Measurements from ENCODE around the gene PUS10. TPM values are rescaled to one million over a fixed set of nuclear protein-coding genes. Genes with fewer than 3 reads are reported as not detected.
"Not testable (repeated sequence)": the region's sequence is repeated elsewhere in the genome, so short reads cannot be mapped to it uniquely, and the experiment has no call there.

The PUS10 gene
- total and polyA plus RNA-seq, 2 experiments from 2014 or later, result 6.7 to 7.1 TPM

DNA sequence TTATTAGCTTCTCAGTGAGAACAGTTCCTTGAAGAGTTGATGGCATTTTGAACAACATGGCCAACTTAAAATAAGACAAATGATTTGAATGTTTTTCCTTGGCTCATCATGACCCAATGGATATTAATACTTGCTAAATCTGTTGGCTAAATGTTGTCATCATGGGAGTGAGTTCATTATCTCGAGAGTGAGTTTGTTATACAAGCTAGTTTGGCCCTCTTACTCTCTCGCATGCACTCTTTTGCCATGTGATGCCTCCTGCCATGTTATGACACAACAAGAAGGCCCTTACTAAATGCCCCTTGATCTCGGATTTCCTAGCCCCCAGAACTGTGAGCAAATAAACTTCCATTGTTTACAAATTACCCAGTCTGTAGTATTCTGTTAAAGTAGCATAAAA, 24.8 kb upstream of the PUS10 start:
- H3K4me3 ChIP-seq, result no peak overlapping the region
- H3K79me2 ChIP-seq (ENCODE audit: insufficient read depth), result peaks cover 6% of the 10 kb centered on the region; the same call in 1 of the 2 replicates
- no peak overlapping the region for H3K4me2 ChIP-seq (ENCODE audit: unreplicated experiment)
- H3K27ac ChIP-seq, result no peak overlapping the region
- H3K9me2 ChIP-seq (ENCODE audit: insufficient read depth), result 0 out of 2 replicates have a peak, but pooled peaks cover 3% of the 10 kb centered on the region
- no peak overlapping the region for H3K9ac ChIP-seq
- H3K4me1 ChIP-seq (ENCODE audit: insufficient read depth), result no peaks in the 10 kb centered on the region
- H3K9me3 ChIP-seq (ENCODE audit: low read depth), result no peaks in the 10 kb centered on the region
- no peaks in the 10 kb centered on the region for H4K20me1 ChIP-seq (ENCODE audit: insufficient read depth)
- in situ Hi-C loops (cut with MboI), result no loop called here
- H3K27me3 ChIP-seq (replicated peaks; ENCODE audit: insufficient read depth), result no peaks in the 10 kb centered on the region
- 38 to 49% methylated on average over 3 of the region's 3 CpGs for WGBS, 2 experiments (ENCODE audit: low coverage in 1 of 2, low lambda C conversion rate in 2 of 2, missing lambda C conversion rate in 2 of 2)
- TF ChIP-seq EZH2phosphoT487 (IDR thresholded peaks at IDR 0.05; ENCODE audit: insufficient read depth, low read depth), result no peak
- no peak for TF ChIP-seq EZH2 (IDR thresholded peaks at IDR 0.05; ENCODE audit: insufficient read depth, poor library complexity, severe bottlenecking)
- DNase-seq, result no peak
- no peak overlapping the region for H2AFZ ChIP-seq
- H3F3A ChIP-seq (ENCODE audit: insufficient read depth), result 0 out of 2 replicates have a peak, but pooled peaks cover 8% of the 10 kb centered on the region
- peaks cover 23% of the 10 kb centered on the region for H3K36me3 ChIP-seq (ENCODE audit: low read depth)

- H3K9me2 ChIP-seq (ENCODE audit: insufficient read depth); H3K9ac ChIP-seq; H3K27ac ChIP-seq; H3K4me2 ChIP-seq (ENCODE audit: unreplicated experiment); H3K79me2 ChIP-seq (ENCODE audit: insufficient read depth); H3K9me3 ChIP-seq (ENCODE audit: low read depth); H3K27me3 ChIP-seq (replicated peaks; ENCODE audit: insufficient read depth); H2AFZ ChIP-seq; H3K4me1 ChIP-seq (ENCODE audit: insufficient read depth); H3F3A ChIP-seq (ENCODE audit: insufficient read depth); H4K20me1 ChIP-seq (ENCODE audit: insufficient read depth); H3K4me3 ChIP-seq; in situ Hi-C loops (cut with MboI); DNase-seq: not testable (repeated sequence)
- 93 to 100% methylated on average over 2 of the region's 2 CpGs for WGBS, 2 experiments (ENCODE audit: low coverage in 1 of 2, low lambda C conversion rate in 2 of 2, missing lambda C conversion rate in 2 of 2)
- H3K36me3 ChIP-seq (ENCODE audit: low read depth), result peaks cover 30% of the 10 kb centered on the region
Observed at GRCh38 chr2:61036643-61037042, 18.6 kb upstream of the PUS10 start.

DNA sequence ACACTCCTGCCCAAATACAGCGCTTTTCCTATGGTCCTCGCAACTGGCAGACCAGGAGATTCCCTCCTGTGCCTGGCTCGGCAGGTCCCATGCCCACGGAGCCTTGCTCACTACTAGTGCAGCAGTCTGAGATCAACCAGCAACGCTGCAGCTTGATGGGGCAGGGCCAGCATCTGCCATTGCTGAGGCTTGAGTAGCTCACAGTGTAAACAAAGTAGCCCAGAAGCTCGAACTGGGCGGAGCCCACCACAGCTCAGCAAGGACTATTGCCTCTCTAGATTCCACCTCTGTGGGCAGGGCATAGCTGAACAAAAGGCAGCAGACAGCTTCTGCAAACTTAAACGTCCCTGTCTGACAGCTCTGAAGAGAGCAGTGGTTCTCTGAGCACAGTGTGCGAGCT, 16.5 kb upstream of the PUS10 start:
- DNase-seq; in situ Hi-C loops (cut with MboI); H3K4me1 ChIP-seq (ENCODE audit: insufficient read depth); H3K27me3 ChIP-seq (replicated peaks; ENCODE audit: insufficient read depth); H4K20me1 ChIP-seq (ENCODE audit: insufficient read depth); H3K9me2 ChIP-seq (ENCODE audit: insufficient read depth); H3K27ac ChIP-seq; H3K9ac ChIP-seq; H3K9me3 ChIP-seq (ENCODE audit: low read depth); H2AFZ ChIP-seq; H3K4me2 ChIP-seq (ENCODE audit: unreplicated experiment); H3K4me3 ChIP-seq; H3F3A ChIP-seq (ENCODE audit: insufficient read depth): not testable (repeated sequence)
- H3K36me3 ChIP-seq (ENCODE audit: low read depth), result peaks cover 35% of the 10 kb centered on the region
- peaks cover 11% of the 10 kb centered on the region for H3K79me2 ChIP-seq (ENCODE audit: insufficient read depth)
- 95 to 98% methylated on average over 9 of the region's 9 CpGs for WGBS, 2 experiments (ENCODE audit: low coverage in 1 of 2, low lambda C conversion rate in 2 of 2, missing lambda C conversion rate in 2 of 2)

- 84 to 87% methylated on average over 3 of the region's 3 CpGs for WGBS, 2 experiments (ENCODE audit: low coverage in 1 of 2, low lambda C conversion rate in 2 of 2, missing lambda C conversion rate in 2 of 2)
Observed at GRCh38 chr2:61029533-61029932, 11.5 kb upstream of the PUS10 start.

GRCh38 chr2:61023670-61024069, 5.6 kb upstream of the PUS10 start:
- 95 to 98% methylated on average over 4 of the region's 4 CpGs for WGBS, 2 experiments (ENCODE audit: low coverage in 1 of 2, low lambda C conversion rate in 2 of 2, missing lambda C conversion rate in 2 of 2)
- Histone ChIP-seq H3K27me3 (replicated peaks; ENCODE audit: insufficient read depth) (no peaks in the 10 kb centered on the region), H3K4me1 (ENCODE audit: insufficient read depth) (peaks cover 10% of the 10 kb centered on the region), H4K20me1 (ENCODE audit: insufficient read depth) (no peaks in the 10 kb centered on the region), H3K9me2 (ENCODE audit: insufficient read depth) (no peaks in the 10 kb centered on the region), H2AFZ (no peak overlapping the region), H3K4me3 (no peak overlapping the region), H3K9ac (no peak overlapping the region), H3K4me2 (ENCODE audit: unreplicated experiment) (no peak overlapping the region), H3K36me3 (ENCODE audit: low read depth) (no peaks in the 10 kb centered on the region; the same call in 1 of the 2 replicates), H3K79me2 (ENCODE audit: insufficient read depth) (peaks cover 99% of the 10 kb centered on the region), H3F3A (ENCODE audit: insufficient read depth) (peaks cover 2% of the 10 kb centered on the region; the same call in 1 of the 2 replicates), H3K27ac (no peak overlapping the region), H3K9me3 (ENCODE audit: low read depth) (no peaks in the 10 kb centered on the region)
- no peak for TF ChIP-seq EZH2phosphoT487 (IDR thresholded peaks at IDR 0.05; ENCODE audit: insufficient read depth, low read depth)
- TF ChIP-seq EZH2 (IDR thresholded peaks at IDR 0.05; ENCODE audit: insufficient read depth, poor library complexity, severe bottlenecking), result no peak
- in situ Hi-C loops (cut with MboI), result no loop called here
- DNase-seq, result no peak

More at GRCh38 chr2:61029533-61029932, 11.5 kb upstream of the PUS10 start:
- TF ChIP-seq EZH2phosphoT487 (IDR thresholded peaks at IDR 0.05; ENCODE audit: insufficient read depth, low read depth) (no peak), EZH2 (IDR thresholded peaks at IDR 0.05; ENCODE audit: insufficient read depth, poor library complexity, severe bottlenecking) (no peak)
- Histone ChIP-seq H3K27me3 (replicated peaks; ENCODE audit: insufficient read depth) (no peaks in the 10 kb centered on the region), H3F3A (ENCODE audit: insufficient read depth) (no peaks in the 10 kb centered on the region), H3K9ac (no peak overlapping the region), H3K27ac (no peak overlapping the region), H3K9me3 (ENCODE audit: low read depth) (no peaks in the 10 kb centered on the region), H2AFZ (no peak overlapping the region), H3K4me3 (no peak overlapping the region), H3K36me3 (ENCODE audit: low read depth) (peaks cover 24% of the 10 kb centered on the region), H3K4me1 (ENCODE audit: insufficient read depth) (no peaks in the 10 kb centered on the region), H3K9me2 (ENCODE audit: insufficient read depth) (no peaks in the 10 kb centered on the region), H3K4me2 (ENCODE audit: unreplicated experiment) (no peak overlapping the region), H3K79me2 (ENCODE audit: insufficient read depth) (peaks cover 61% of the 10 kb centered on the region), H4K20me1 (ENCODE audit: insufficient read depth) (no peaks in the 10 kb centered on the region)
- DNase-seq, result no peak
- in situ Hi-C loops (cut with MboI), result no loop called here
